LNCaP clone FGC (cell line): ENCODE measurements around the gene UBE2N.

Experiments used
- DNase-seq: peaks from one replicate; pipeline ENCODE4 v3.0.0-alpha.2; 2011; ENCODE audit warnings: low read depth
- H3K4me3 ChIP-seq: 2 replicates; pipeline ENCODE4 v1.5.1; 2011; ENCODE audit warnings: mild to moderate bottlenecking, low read depth, low read length, control low read depth
- TF ChIP-seq, protein P1 (sequence below): IDR thresholded peaks from 2 replicates; pipeline ENCODE4 v1.5.1; 2012; ENCODE audit warnings: mild to moderate bottlenecking; ENCODE audit not compliant: control insufficient read depth, insufficient read depth; ENCODE audit errors: extremely low read depth

The UBE2N gene

GRCh38 chr12:93370947-93371346 is 70.8 kb downstream of the UBE2N start:
- no peak for DNase-seq
- TF ChIP-seq, protein P1, sequence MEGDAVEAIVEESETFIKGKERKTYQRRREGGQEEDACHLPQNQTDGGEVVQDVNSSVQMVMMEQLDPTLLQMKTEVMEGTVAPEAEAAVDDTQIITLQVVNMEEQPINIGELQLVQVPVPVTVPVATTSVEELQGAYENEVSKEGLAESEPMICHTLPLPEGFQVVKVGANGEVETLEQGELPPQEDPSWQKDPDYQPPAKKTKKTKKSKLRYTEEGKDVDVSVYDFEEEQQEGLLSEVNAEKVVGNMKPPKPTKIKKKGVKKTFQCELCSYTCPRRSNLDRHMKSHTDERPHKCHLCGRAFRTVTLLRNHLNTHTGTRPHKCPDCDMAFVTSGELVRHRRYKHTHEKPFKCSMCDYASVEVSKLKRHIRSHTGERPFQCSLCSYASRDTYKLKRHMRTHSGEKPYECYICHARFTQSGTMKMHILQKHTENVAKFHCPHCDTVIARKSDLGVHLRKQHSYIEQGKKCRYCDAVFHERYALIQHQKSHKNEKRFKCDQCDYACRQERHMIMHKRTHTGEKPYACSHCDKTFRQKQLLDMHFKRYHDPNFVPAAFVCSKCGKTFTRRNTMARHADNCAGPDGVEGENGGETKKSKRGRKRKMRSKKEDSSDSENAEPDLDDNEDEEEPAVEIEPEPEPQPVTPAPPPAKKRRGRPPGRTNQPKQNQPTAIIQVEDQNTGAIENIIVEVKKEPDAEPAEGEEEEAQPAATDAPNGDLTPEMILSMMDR: no peak
- H3K4me3 ChIP-seq: no peak overlapping the region

- TF ChIP-seq, protein P1: no peak
- no peak overlapping the region for H3K4me3 ChIP-seq
- DNase-seq: no peak
Measured at GRCh38 chr12:93369505-93369904, 72.2 kb downstream of the UBE2N start.

DNA sequence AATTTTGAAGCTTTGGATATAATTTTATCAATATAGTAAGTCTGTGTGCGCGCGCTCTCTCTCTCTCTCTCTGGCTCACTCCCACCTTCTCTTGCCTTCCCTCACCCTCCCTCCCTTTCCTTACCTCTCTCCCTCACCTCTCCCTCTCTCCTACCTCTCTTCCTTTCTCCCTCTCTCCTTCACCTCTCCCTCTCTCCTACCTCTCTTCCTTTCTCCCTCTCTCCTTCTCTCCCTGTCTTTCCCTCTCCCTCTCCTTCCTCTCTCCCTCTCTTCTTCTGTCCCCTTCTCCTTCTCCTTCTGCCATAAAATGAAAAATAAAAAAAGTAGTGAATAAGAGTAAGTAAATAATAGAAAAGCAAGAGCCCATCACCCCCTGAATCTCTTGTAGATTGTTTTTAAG is 73.0 kb downstream of the UBE2N start:
- H3K4me3 ChIP-seq: no peak overlapping the region
- TF ChIP-seq, protein P1: no peak
- DNase-seq: no peak

DNA sequence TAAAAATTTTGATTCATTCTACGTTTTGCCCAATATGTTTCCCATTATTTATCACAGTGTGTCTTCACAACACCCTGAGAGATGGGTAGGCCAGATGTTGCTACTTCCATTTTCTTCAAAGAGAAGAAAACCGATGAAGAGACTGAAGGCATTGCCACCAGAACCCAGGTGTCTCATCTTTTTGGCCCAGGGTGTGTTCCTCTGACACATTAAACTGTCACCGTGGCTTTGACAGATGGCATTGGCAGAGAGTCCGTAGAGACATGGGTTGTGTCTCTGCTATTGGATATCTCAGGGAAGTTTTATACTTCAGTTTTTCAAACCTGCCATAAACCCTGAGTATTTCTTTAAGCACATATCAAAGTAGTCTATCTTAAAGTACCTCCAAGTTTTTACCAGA is 75.3 kb downstream of the UBE2N start:
- no peak overlapping the region for H3K4me3 ChIP-seq
- TF ChIP-seq, protein P1: no peak
- DNase-seq: no peak

GRCh38 chr12:93365616-93366405 is 75.9 kb downstream of the UBE2N start:
- no peak for DNase-seq
- TF ChIP-seq, protein P1: no peak
- H3K4me3 ChIP-seq: no peak overlapping the region

- TF ChIP-seq, protein P1: no peak
- H3K4me3 ChIP-seq: no peak overlapping the region
- no peak for DNase-seq
Measured at GRCh38 chr12:93363841-93364297, 77.9 kb downstream of the UBE2N start.
